Suprapubic skin (tissue), 3 donors: ENCODE data around the gene ST6GAL1.

Experiments
- CTCF ChIP-seq, 2 donors: fragments of 200-600 bp in 1 of 2; fragments of 450-650 bp in 1 of 2; sonication (generic) in 1 of 2; IDR thresholded peaks; one replicate each; pipeline ENCODE4 v1.5.1; 2016 to 2019; ENCODE audit warnings: antibody characterized with exemption in 2 of 2, mild to moderate bottlenecking in 1 of 2, moderate library complexity in 1 of 2
- POLR2AphosphoS5 ChIP-seq, 3 donors: sonication (generic); formaldehyde crosslinking; IDR thresholded peaks; one replicate each; pipeline ENCODE4 v1.6.1; 2017; ENCODE audit warnings: antibody characterized with exemption in 3 of 3

- TF ChIP-seq CTCF (IDR thresholded peaks at IDR 0.05): no peak
- TF ChIP-seq POLR2AphosphoS5 (IDR thresholded peaks at IDR 0.05): no peak
Measured at GRCh38 chr3:186882881-186883685, 47.2 kb upstream of the ST6GAL1 start.
